NCI-H446 (cell line): ENCODE data around the gene SLC44A2.

Experiments used
- DNase-seq, 2 experiments: peaks; one replicate each; lab custom pipeline; 2025; lab: John Stamatoyannopoulos, UW

The SLC44A2 gene

DNA sequence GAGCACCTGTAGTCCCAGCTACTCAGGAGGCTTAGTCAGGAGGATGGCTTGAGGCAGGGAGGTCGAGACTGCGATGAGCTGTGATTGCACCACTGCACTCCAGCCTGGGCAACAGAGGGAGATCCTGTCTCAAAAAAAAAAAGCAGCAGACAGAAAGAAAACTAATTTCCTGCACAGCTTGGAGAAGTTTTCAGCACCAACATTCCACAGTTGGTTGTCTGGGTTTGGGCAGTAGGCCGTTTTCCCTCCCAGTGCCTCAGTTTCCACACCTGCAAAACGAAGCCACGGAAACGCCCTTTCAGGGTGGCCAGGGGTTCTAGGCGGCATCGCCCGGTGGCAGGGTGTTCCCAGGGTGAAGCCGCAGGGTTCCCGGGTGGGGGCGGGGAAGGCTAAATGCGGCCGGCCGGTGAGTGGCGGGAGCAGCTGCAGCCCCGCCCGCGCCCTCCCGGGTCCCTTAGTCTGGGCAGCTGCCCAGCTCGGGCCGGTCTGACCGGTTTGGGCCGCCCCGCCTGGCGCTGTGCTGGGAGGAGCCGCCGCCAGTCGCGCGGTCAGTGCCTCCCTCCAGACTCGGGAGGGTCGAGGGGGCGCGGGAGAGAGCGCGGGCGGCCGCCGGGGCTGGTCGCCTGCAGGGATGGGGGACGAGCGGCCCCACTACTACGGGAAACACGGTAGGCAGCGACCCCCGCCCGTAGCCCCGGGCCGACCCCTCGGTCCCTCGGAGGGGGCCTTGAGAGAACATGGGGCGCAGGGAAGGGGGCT is at the start of gene SLC44A2:
Gene SLC44A2 (plus strand): TSS at position 551 of the 759 bp plus-strand sequence. CDS start 81 bp downstream, at position 632.
- no peak for DNase-seq

DNA sequence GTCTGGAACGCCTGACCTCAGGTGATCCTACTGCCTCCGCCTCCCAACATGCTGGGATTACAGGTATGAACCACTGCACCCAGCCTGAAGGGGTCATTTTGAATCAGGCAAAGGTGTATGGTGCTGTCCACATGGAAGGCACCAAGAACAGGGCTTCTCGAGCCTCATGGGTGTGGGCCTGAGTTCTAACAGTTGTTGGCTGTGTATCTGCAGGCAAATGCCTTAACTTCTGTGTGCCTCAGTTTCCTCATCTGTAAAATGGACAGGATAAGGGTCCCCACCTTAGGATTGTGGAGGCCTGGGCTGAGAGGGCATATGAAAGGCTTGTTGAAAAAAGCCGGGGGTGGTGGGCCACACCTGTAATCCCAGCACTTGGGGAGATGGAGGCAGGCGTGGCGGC is 47.4 kb upstream of the SLC44A2 start:
- no peak for DNase-seq

DNA sequence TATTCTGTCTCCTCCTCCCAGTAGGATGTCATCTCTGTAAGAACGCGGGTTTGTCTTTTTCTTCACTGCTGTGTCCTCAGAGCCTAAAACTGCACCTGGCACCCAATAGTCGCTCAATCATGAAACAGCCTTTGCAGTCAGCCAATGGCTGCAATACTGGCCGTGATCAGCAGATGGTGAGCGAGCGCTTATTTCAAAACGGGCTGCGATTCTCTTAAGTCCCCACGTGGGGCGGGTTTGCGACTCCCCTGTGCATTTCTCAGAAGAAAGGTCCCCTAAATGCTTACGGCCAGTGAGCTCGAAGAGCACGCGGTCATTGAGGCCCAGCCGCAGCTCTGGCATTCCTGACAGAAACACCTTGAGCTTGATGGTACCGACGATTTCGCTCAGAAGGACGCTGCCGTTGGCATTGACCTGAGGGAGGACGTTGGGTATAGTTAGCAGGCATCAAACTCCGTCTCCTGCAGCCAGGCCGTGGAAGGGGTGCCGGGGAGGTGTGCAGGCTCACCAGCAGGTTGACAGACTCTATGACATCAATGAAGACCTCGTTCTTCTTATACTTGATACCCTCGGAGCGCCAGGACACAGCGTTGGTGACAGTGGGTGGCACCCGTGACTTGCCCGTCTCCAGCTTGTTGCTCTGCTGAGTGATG is 44.2 kb upstream of the SLC44A2 start:
- DNase-seq, result peak; percentile 85 to 95

DNA sequence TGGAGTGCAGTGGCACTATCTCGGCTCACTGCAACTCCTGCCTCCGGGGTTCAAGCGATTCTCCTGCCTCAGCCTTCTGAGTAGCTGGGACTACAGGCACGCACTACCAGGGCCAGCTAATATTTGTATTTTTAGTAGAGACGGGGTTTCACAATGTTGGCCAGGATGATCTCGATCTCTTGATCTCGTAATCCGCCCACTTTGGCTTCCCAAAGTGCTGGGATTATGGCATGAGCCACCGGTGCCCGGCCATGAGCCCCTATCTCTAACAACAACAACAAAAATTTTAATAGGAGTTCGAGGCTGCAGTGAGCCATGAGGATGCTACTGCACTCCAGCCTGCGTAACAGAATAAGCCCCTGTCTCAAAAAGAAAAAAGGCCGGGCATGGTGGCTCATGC is 43.3 kb upstream of the SLC44A2 start:
- no peak for DNase-seq

- no peak for DNase-seq
Measured at GRCh38 chr19:10583036-10583776, 42.1 kb upstream of the SLC44A2 start.

- DNase-seq, result no peak
Measured at GRCh38 chr19:10586396-10586795, 39.0 kb upstream of the SLC44A2 start.

- DNase-seq, result no peak
Measured at GRCh38 chr19:10587022-10587838, 38.1 kb upstream of the SLC44A2 start, which contains the start of gene AP1M2. AP1M2 (minus strand) TSS chr19:10587312; CDS start chr19:10587231, 81 bp downstream.

DNA sequence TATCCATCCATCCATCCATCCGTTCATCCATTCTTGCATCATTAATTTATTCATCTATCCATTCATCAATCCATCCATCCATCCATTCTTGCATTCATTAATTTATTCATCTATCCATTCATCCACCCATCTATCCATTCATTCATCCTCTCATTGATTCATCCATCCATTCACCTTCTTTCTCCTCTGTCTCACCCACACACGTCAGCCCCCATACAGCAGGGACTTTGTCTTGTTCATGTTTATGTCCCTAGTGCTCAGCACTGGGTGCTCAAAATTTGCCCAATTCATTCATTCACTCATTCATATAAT is 37.6 kb upstream of the SLC44A2 start:
- no peak for DNase-seq

- no peak for DNase-seq
Measured at GRCh38 chr19:10593148-10593547, 32.2 kb upstream of the SLC44A2 start.

GRCh38 chr19:10593820-10594637 is 31.3 kb upstream of the SLC44A2 start:
- no peak for DNase-seq

GRCh38 chr19:10600149-10600548 is 25.2 kb upstream of the SLC44A2 start:
- DNase-seq, result no peak

DNA sequence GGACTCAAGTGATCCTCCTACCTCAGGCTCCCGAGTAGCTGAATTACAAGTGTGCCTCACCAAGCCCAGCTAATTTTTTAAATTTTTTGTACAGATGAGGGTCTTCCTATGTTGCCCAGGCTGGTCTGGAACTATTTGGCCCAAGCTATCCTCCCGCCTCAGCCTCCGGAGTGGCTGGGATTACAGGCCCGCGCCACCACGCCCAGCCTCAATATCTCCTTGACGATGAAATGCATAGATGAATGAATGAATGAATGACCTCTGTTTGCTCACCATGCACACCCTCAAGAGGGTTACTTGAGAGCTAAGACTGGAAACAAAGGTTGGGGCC is 23.4 kb upstream of the SLC44A2 start:
- no peak for DNase-seq

GRCh38 chr19:10602330-10603083 is 22.8 kb upstream of the SLC44A2 start:
- peak; percentile 34 to 85 for DNase-seq

DNA sequence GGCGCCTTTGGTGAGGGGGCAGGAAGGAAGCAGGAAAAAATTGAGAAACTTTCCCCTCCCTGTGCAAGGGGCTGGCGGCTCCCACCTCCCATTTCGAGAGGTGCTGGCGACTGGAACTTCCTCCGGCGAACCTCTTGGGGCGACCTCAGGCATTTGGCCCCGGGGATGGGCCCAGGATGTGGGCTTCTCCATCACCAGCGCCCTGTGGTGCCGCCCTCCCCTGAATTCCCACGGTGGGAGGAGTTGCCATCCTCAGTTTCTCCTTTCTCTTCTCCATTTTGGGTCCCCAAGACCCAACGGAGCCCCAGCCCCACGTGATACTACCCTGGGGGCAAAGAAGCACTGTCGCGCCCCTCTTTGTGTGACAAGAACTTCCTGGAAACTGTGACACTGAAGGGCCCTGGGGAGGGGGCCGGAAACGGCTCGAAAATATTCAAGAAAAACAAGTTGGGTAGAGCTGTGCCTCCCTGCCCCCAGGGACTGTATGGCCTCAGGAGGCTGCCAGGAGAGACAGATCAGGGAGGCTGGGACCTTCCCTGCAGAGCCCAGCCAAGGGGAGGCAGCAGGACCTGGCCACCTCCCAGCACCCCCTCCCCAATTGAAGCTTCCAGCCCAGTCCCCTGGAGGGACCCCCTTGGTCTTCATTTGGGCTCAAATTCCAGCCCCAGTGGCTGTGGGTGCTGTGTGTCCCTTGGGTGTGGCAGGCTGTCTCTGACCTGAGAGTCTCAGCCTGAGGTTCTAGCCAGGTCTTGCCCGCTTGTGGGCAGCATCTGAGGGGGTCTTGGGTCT is 22.1 kb upstream of the SLC44A2 start:
- no peak for DNase-seq

DNA sequence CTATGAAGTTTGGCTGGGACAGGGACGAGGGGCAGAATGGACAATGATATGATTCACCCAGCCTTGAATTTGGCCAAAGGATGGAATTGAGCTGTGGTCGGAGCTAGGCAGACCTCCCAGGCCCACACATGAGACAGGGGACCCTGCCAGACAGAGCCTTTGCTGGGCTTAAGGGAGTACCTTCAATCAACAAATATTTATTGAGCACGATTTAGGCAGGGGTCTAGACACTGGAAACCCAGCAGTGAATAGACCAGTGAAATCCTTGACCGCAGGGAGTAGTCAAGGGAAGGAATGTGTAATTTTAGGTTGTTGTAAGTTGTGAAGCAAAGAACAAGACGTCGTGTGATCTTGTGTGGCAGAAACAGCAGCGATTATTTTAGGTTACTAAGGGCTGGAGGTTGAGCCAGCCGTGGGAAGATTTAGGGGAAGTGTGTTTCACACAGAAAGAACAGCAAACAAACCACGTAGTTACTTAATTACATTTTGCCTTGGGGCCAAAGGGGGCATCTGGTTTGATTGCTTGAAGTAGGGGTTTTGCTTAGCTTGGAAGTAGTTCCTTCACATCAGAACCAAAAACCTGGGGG is 21.4 kb upstream of the SLC44A2 start:
- no peak for DNase-seq

DNA sequence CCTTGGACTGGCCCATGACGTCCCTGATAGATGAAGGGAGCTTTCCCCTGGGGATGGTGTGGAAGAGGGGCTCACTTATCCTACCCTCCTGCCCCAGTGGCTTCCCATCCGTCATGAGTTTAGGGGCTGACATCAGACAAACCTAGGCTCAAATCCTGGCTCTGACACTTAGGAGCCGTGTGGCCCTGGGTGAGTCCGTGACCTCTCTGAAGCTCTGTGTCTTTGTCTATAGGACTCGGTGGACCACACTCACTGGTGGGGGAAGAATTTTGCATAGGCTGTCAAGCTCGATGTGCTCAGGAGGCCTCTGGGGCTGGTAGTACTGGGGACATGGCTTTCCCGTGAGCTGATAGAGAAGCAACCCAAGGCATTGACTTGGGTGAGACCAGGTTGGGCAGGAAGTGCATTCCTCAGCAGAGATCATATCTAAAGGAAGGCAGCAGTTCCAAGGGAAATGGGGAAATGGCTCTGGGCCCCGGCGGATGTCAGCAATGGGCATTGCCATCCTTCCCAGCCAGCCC is 20.8 kb upstream of the SLC44A2 start:
- no peak for DNase-seq

DNA sequence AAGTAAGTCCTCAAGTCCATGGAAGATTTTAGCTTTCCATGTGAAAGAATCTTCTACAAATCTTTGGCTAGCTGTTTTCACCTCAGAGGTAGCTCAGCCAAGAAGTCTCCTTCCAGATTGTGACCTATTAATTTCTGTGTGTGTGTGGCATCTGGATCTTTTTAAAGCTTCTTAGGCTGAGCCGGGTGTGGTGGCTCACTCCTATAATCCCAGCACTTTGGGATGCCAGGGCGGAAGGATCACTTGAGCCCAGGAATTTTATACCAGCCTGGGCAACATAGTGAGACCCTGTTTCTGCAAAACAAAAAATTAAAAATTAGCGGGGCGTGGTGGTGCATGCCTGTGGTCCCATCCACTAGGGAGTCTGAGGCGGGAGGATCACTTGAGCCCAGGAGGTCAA is 13.4 kb upstream of the SLC44A2 start:
- no peak for DNase-seq

DNA sequence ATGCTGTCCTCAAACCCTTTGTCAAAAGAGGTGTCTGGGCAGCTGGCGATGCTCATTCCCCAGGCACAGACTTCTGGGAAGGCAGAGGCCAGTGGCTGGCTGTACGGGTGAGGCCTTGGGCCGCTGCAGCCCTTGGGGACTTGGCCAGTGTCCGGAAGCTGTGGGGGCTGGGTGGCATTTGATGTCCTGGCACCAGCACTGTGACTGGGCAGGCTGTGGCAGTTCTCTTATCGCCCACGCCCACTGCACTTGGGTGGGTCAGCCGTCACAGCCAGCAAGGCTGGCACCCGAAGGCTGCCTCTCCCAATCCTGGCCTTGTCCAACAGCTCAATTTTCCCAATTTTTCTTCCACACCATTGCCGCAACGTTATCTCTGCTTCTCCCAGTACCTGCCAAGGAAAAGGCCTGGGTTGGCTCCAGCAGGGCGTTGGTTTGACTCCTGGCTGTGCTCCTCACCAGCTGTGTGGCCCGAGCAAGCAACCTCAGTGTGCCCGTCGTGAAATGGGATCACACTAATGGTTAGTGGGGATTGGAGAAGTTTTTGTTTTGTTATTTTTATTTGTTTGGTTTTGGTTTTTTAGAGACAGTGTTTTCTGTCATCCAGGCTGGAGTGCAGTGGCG is 12.7 kb upstream of the SLC44A2 start:
- no peak for DNase-seq
